Progenitor cell of endocrine pancreas (in vitro differentiated cells): Measurements from ENCODE around the gene POLN. TPM values are rescaled to one million over a fixed set of nuclear protein-coding genes. Genes with fewer than 3 reads are reported as not detected.

Source experiments
- DNase-seq: peaks from one replicate; pipeline ENCODE4 v3.0.0; 2021; ENCODE audit warnings: low spot score; ENCODE audit not compliant: unreplicated experiment
- H3K27ac Mint-ChIP-seq: 2 replicates; pipeline ENCODE4 v1.8.0; 2021; ENCODE audit warnings: mild to moderate bottlenecking, moderate library complexity, mixed read lengths
- H3K27me3 Mint-ChIP-seq: 2 replicates; pipeline ENCODE4 v1.8.0; 2021; ENCODE audit warnings: mixed read lengths
- H3K36me3 Mint-ChIP-seq: 2 replicates; pipeline ENCODE4 v1.8.0; 2022; ENCODE audit warnings: mixed read lengths; ENCODE audit not compliant: insufficient read depth
- H3K4me1 Mint-ChIP-seq: 2 replicates; pipeline ENCODE4 v1.8.0; 2021; ENCODE audit warnings: low read depth, mixed read lengths
- H3K4me3 Mint-ChIP-seq: 2 replicates; pipeline ENCODE4 v1.8.0; 2021; ENCODE audit warnings: low read depth, mild to moderate bottlenecking, moderate library complexity, mixed read lengths
- H3K9me3 Mint-ChIP-seq: 2 replicates; pipeline ENCODE4 v1.8.0; 2021; ENCODE audit warnings: low read depth, mixed read lengths
- total RNA-seq: library from RNA; stranded (reverse); gene quantifications from 2 replicates; pipeline ENCODE4 v1.2.1, GENCODE V29; 2021
- TF ChIP-seq, protein P1 (sequence below): fragments of 200-600 bp; sonication (generic); IDR thresholded peaks from one replicate; pipeline ENCODE4 v1.5.0; 2021; ENCODE audit warnings: antibody characterized with exemption, mild to moderate bottlenecking; ENCODE audit not compliant: unreplicated experiment

Gene POLN
- total RNA-seq, 1 donor from 2014 or later: 5.9 TPM

GRCh38 chr4:2075171-2075986, 166.5 kb downstream of the POLN start:
- H3K27me3 Mint-ChIP-seq: peaks cover 4% of the 10 kb centered on the region
- no peaks in the 10 kb centered on the region for H3K36me3 Mint-ChIP-seq
- no peak for DNase-seq
- no peaks in the 10 kb centered on the region for H3K9me3 Mint-ChIP-seq
- H3K4me3 Mint-ChIP-seq: no peak overlapping the region
- TF ChIP-seq, protein P1, sequence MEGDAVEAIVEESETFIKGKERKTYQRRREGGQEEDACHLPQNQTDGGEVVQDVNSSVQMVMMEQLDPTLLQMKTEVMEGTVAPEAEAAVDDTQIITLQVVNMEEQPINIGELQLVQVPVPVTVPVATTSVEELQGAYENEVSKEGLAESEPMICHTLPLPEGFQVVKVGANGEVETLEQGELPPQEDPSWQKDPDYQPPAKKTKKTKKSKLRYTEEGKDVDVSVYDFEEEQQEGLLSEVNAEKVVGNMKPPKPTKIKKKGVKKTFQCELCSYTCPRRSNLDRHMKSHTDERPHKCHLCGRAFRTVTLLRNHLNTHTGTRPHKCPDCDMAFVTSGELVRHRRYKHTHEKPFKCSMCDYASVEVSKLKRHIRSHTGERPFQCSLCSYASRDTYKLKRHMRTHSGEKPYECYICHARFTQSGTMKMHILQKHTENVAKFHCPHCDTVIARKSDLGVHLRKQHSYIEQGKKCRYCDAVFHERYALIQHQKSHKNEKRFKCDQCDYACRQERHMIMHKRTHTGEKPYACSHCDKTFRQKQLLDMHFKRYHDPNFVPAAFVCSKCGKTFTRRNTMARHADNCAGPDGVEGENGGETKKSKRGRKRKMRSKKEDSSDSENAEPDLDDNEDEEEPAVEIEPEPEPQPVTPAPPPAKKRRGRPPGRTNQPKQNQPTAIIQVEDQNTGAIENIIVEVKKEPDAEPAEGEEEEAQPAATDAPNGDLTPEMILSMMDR: no peak
- H3K4me1 Mint-ChIP-seq: peaks cover 8% of the 10 kb centered on the region
- no peak overlapping the region for H3K27ac Mint-ChIP-seq

- H3K27ac Mint-ChIP-seq: no peak overlapping the region
- peaks cover 8% of the 10 kb centered on the region for H3K4me1 Mint-ChIP-seq
- TF ChIP-seq, protein P1: no peak
- no peak for DNase-seq
- H3K9me3 Mint-ChIP-seq: no peaks in the 10 kb centered on the region
- H3K36me3 Mint-ChIP-seq: no peaks in the 10 kb centered on the region
- H3K4me3 Mint-ChIP-seq: no peak overlapping the region
- H3K27me3 Mint-ChIP-seq: peaks cover 4% of the 10 kb centered on the region
Measured at GRCh38 chr4:2074588-2074987, 167.3 kb downstream of the POLN start.

DNA sequence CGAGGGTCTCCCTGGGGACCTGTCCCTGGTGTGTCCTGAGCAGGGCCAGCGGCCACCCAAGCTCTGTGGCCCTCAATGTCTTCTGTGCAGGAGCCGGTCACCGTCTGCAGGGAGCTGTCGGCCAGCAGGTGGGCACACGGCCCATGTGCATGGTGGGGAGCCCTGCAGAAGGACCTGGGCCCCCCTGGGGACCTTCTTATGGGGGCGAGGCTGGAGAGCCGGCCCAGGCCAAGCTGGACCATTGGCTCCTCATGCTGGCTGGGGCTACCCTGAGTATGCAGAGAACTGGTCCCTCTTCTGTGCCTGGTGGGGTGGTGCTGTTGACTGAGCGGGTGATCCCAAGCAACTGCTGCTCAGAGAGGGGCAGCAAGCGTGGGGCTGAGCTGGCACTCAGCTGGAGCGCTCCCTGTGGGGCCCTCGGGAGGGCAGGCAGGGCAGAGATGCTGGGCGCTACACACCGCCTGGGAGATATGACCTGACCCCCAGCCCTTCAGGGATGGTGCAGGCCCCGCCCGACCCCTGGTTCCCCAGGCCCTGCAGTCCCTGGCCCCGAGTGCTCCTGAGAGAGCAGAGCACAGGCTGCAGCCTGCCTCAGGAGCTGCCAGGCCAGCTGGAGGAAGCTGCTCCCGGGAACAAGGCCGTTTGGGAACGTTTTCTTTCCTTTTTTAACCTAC, 168.0 kb downstream of the POLN start:
- no peaks in the 10 kb centered on the region for H3K9me3 Mint-ChIP-seq
- no peak overlapping the region for H3K4me3 Mint-ChIP-seq
- H3K4me1 Mint-ChIP-seq: peaks cover 8% of the 10 kb centered on the region
- no peaks in the 10 kb centered on the region for H3K36me3 Mint-ChIP-seq
- H3K27me3 Mint-ChIP-seq: peaks cover 4% of the 10 kb centered on the region
- TF ChIP-seq, protein P1: no peak
- no peak overlapping the region for H3K27ac Mint-ChIP-seq
- DNase-seq: no peak

DNA sequence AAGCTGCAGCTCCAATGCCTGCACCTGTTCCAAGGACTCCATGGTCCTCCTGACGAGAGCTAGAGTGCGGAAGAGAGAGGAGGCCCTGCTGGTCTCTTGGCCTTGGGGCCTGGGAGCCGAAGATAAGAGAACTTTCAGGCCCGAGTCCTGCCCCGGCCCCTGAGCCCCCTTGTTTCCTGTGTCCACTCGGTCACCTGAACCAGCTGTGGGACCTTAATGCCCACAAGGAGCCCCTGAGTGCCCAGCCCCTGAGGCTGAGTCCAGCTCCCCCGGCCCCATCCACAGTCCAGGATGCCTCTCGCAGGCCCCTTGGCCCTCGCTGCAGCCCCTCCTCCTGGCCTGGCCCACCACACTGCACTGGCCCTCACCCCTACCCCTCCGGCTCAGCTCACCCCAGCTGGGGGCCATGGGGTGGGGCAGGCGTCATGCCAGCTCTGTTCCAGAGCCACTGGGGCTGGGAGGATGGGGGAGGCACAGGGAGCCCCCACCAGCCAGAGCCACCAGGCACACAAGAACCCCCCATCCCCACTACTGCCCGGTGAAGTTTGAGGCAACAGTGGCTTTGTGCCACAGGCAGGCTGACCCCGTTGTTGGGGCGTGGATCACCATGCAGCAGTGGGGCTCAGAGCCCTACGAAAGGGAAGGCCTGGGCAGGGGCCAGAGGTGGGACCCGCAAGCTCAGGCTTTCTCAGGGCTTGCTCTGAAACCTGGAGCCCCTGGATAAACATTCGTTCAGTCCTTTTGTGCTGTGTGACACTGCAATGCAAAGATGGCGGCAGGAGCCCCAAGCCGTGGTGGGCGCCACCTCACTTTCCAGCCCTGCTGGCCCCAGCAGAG, 168.7 kb downstream of the POLN start:
- Mint-ChIP-seq H3K9me3 (no peaks in the 10 kb centered on the region), H3K4me1 (peaks cover 8% of the 10 kb centered on the region)
- no peak for DNase-seq

More for the DNA sequence above, 168.7 kb downstream of the POLN start:
- Mint-ChIP-seq H3K36me3 (no peaks in the 10 kb centered on the region), H3K4me3 (no peak overlapping the region), H3K27ac (no peak overlapping the region), H3K27me3 (peaks cover 4% of the 10 kb centered on the region)
- TF ChIP-seq, protein P1: no peak
